Natural killer cell (primary cell): ENCODE measurements around the gene PDE4D. TPM values are rescaled to one million over a fixed set of nuclear protein-coding genes. Genes with fewer than 3 reads are reported as not detected.
A peak's percentile ranks its signal among the peaks of the same experiment; 100 is the strongest.

Experiments used
- ATAC-seq, 3 donors: fragments of 150-1000 bp in 2 of 3; fragments of 200-7000 bp in 1 of 3; cut with Tn5 transposase; 1 replicate in 1 of 3; 2 replicates in 2 of 3; pipeline ENCODE4 v1.10.0; 2021; ENCODE audit warnings: mild to moderate bottlenecking in 2 of 3, moderate library complexity in 2 of 3
- DNase-seq, 2 donors: peaks; one replicate each; pipeline versions ENCODE4 v3.0.0 to v3.0.0-alpha.2; 2013 to 2021; ENCODE audit warnings: mixed read lengths in 1 of 2
- H3K27ac ChIP-seq: one replicate; pipeline ENCODE4 v1.5.1; 2013; ENCODE audit warnings: mild to moderate bottlenecking, low read length
- H3K27me3 ChIP-seq: one replicate; pipeline ENCODE4 v1.6.1; 2013; ENCODE audit warnings: low read length; ENCODE audit not compliant: control insufficient read depth, insufficient read depth
- H3K36me3 ChIP-seq: one replicate; pipeline ENCODE4 v1.6.1; 2013; ENCODE audit warnings: low read length; ENCODE audit not compliant: control insufficient read depth, insufficient read depth
- H3K4me1 ChIP-seq: one replicate; pipeline ENCODE4 v1.6.1; 2013; ENCODE audit warnings: low read length; ENCODE audit not compliant: control insufficient read depth, insufficient read depth
- H3K4me3 ChIP-seq: one replicate; pipeline ENCODE4 v1.5.1; 2013; ENCODE audit warnings: low read length
- H3K9me3 ChIP-seq: one replicate; pipeline ENCODE4 v1.6.1; 2013; ENCODE audit warnings: low read length; ENCODE audit not compliant: control insufficient read depth, insufficient read depth
- H3K27ac Mint-ChIP-seq, 2 donors: one replicate each; pipeline ENCODE4 v1.8.0; 2022; ENCODE audit warnings: mild to moderate bottlenecking in 2 of 2, mixed read lengths in 2 of 2, moderate library complexity in 1 of 2
- H3K27me3 Mint-ChIP-seq, 2 donors: one replicate each; pipeline ENCODE4 v1.8.0; 2022; ENCODE audit warnings: low read depth in 2 of 2, mixed read lengths in 2 of 2
- H3K36me3 Mint-ChIP-seq: one replicate; pipeline ENCODE4 v1.8.0; 2022; ENCODE audit warnings: mixed read lengths
- H3K4me1 Mint-ChIP-seq, 2 donors: one replicate each; pipeline ENCODE4 v1.8.0; 2022; ENCODE audit warnings: mixed read lengths in 2 of 2
- H3K4me3 Mint-ChIP-seq: one replicate; pipeline ENCODE4 v1.8.0; 2022; ENCODE audit warnings: mild to moderate bottlenecking, moderate library complexity, mixed read lengths
- H3K9me3 Mint-ChIP-seq, 2 donors: one replicate each; pipeline ENCODE4 v1.8.0; 2022; ENCODE audit warnings: mixed read lengths in 2 of 2
- WGBS: methylation state at CpG from one replicate; pipeline ENCODE4 v1.1.7; 2013; ENCODE audit warnings: missing lambda C conversion rate; ENCODE audit not compliant: insufficient coverage; 5-methylcytosine and 5-hydroxymethylcytosine counted together
- intact Hi-C: fragments of 100-400 bp; cut with micrococcal nuclease; formaldehyde crosslinking; loops from one replicate; pipeline ENCODE4 v1.14.2; 2022
- total RNA-seq, 4 donors: library from RNA; stranded (reverse); fragments of 120-200 nt in 1 of 4; gene quantifications; one replicate each; pipeline versions ENCODE4 v1.2.3 to v1.2.4, GENCODE V29; 2013 to 2022
- TF ChIP-seq, protein P1 (sequence below): fragments of 200-600 bp; IDR thresholded peaks from one replicate; pipeline ENCODE4 v1.8.0; 2022; ENCODE audit warnings: antibody characterized with exemption

PDE4D gene
- total RNA-seq, 3 donors from 2014 or later (not counting 1 experiment from before 2014, with no cell fraction given) = 109 to 170 (median 116) TPM

DNA sequence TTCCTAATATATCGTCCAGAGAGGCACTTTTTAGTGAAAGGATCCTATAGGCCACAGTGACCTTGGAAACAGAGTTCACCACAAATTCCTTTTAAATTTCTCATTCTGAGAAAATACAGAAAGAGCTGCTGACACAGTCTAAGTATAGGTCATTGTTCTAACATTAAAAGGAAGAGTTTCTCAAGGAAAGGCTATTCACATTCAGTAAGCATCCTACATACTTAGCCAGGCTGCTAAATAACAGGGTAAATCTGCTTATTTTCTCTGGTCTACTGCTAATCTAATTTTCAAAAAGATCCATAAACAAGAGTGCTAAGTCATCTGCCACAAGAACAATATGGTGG is 313.7 kb downstream of the PDE4D start:
- H3K27ac ChIP-seq = no peak overlapping the region
- no peaks in the 10 kb centered on the region for H3K36me3 Mint-ChIP-seq
- H3K4me3 Mint-ChIP-seq = no peak overlapping the region
- no peak overlapping the region for H3K27ac Mint-ChIP-seq
- intact Hi-C loops = no loop called here
- peaks cover 19 to 23% of the 10 kb centered on the region in 2 donors for H3K4me1 Mint-ChIP-seq
- ATAC-seq (no peak), DNase-seq (no peak)
- H3K27me3 ChIP-seq = no peaks in the 10 kb centered on the region
- 100% methylated on average over 1 of the region's 1 CpG for WGBS
- no peak overlapping the region for H3K4me3 ChIP-seq
- TF ChIP-seq, protein P1, sequence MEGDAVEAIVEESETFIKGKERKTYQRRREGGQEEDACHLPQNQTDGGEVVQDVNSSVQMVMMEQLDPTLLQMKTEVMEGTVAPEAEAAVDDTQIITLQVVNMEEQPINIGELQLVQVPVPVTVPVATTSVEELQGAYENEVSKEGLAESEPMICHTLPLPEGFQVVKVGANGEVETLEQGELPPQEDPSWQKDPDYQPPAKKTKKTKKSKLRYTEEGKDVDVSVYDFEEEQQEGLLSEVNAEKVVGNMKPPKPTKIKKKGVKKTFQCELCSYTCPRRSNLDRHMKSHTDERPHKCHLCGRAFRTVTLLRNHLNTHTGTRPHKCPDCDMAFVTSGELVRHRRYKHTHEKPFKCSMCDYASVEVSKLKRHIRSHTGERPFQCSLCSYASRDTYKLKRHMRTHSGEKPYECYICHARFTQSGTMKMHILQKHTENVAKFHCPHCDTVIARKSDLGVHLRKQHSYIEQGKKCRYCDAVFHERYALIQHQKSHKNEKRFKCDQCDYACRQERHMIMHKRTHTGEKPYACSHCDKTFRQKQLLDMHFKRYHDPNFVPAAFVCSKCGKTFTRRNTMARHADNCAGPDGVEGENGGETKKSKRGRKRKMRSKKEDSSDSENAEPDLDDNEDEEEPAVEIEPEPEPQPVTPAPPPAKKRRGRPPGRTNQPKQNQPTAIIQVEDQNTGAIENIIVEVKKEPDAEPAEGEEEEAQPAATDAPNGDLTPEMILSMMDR = no peak
- H3K9me3 ChIP-seq = no peaks in the 10 kb centered on the region
- no peaks in the 10 kb centered on the region for H3K9me3 Mint-ChIP-seq
- H3K27me3 Mint-ChIP-seq = no peaks in the 10 kb centered on the region
- H3K4me1 ChIP-seq = no peaks in the 10 kb centered on the region
- H3K36me3 ChIP-seq = no peaks in the 10 kb centered on the region

DNA sequence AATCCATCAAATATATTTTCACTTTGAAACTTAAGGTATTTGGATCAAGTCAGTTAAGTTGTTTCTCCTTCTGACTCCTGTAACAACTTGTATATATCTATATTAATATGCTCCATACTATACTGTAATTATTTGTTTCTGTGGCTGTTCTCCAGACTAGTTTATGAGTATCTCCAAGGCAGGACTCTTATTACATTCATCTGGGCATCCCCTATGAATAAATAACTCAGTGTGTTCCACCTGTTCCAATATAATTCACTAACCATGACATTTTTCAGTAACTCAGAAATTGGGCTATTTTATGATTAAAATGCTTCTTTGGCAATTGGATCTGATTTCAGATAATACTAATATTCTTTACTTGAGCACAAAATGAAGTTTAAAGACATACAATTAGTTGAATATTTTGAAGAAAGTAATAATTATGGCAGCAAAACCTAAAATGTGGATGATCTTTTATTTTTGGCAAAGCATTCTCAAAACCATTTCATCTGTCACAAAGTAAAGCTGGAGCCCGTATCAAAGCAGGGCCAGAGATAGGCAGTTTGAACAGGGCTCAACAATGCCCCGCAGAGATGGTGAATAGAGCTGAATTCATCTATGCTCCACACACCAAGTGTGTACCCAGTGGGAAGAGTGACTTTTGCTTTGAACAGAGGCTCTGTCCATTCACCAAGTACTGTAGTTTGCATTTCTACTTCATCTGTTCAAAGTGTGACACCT is 314.3 kb downstream of the PDE4D start:
- no peaks in the 10 kb centered on the region for H3K27me3 ChIP-seq
- Mint-ChIP-seq H3K27ac (peak overlapping the region; percentile 7 to 14), H3K36me3 (no peaks in the 10 kb centered on the region), H3K9me3 (no peaks in the 10 kb centered on the region), H3K27me3 (no peaks in the 10 kb centered on the region), H3K4me1 (peaks cover 19 to 23% of the 10 kb centered on the region in 2 donors), H3K4me3 (peak overlapping the region; percentile 5)
- no peak overlapping the region for H3K27ac ChIP-seq
- no peaks in the 10 kb centered on the region for H3K4me1 ChIP-seq
- no peaks in the 10 kb centered on the region for H3K9me3 ChIP-seq
- no peaks in the 10 kb centered on the region for H3K36me3 ChIP-seq
- intact Hi-C loops = no loop called here
- TF ChIP-seq, protein P1 = no peak
- no peak overlapping the region for H3K4me3 ChIP-seq
- DNase-seq = no peak
- 88% methylated on average over 2 of the region's 2 CpGs for WGBS
- no peak for ATAC-seq

DNA sequence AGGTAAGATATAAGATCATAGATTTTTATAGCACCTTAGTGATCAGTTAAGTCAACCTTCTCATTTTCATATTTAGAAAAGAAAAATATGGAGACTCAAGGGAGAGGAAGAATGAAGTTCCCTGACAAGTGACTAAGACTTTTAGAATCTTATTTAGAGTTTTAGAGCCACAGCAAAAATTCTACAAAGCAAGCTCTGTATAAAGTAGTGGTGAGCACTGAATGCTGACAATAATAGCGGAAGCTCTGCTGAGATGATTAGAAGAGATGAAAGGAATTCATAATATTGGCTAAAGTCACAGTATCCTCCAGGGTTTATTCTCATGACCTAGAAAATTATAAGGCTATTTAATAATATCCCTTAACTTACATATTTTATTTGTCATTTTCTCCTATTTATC is 316.0 kb downstream of the PDE4D start:
- intact Hi-C loops = no loop called here
- Mint-ChIP-seq H3K9me3 (no peaks in the 10 kb centered on the region), H3K27me3 (no peaks in the 10 kb centered on the region), H3K4me1 (peaks cover 19 to 23% of the 10 kb centered on the region in 2 donors), H3K4me3 (no peak overlapping the region), H3K27ac (peak overlapping the region in 1 of 2 donors; percentile 7), H3K36me3 (no peaks in the 10 kb centered on the region)
- Histone ChIP-seq H3K4me3 (no peak overlapping the region), H3K9me3 (no peaks in the 10 kb centered on the region), H3K4me1 (no peaks in the 10 kb centered on the region), H3K36me3 (no peaks in the 10 kb centered on the region), H3K27ac (no peak overlapping the region), H3K27me3 (no peaks in the 10 kb centered on the region)
- no peak for ATAC-seq
- no peak for DNase-seq
- WGBS = 29% methylated on average over 1 of the region's 1 CpG
- TF ChIP-seq, protein P1 = no peak
